H1 (cell line): ENCODE data around the gene AZGP1.

Source experiments
- CREB1 ChIP-seq: IDR thresholded peaks from 2 replicates; pipeline ENCODE4 v1.6.1; 2012; ENCODE audit warnings: inconsistent platforms
- POLR2A ChIP-seq, 2 experiments: IDR thresholded peaks; 1 replicate in 1 of 2; 2 replicates in 1 of 2; pipeline ENCODE4 v1.6.1; 2011; ENCODE audit warnings: low read depth in 2 of 2, low read length in 2 of 2, mild to moderate bottlenecking in 2 of 2; ENCODE audit errors: control extremely low read depth in 1 of 2
- TAF7 ChIP-seq: optimal IDR thresholded peaks from 2 replicates; pipeline ENCODE3; 2011; ENCODE audit warnings: low read depth, mild to moderate bottlenecking, inconsistent platforms, low read length, moderate library complexity, borderline replicate concordance

- TF ChIP-seq TAF7 (no peak), CREB1 (no peak), POLR2A (IDR thresholded peaks at IDR 0.05; ENCODE audit: control extremely low read depth in 1 of 2, low read depth in 2 of 2, low read length in 2 of 2) (no peak)
These were observed 16.7 kb upstream of the AZGP1 start for GRCh38 chr7:99992330-99993038.
